ENCODE data around the gene COL2A1. TPM values are rescaled to one million over a fixed set of nuclear protein-coding genes. Genes with fewer than 3 reads are reported as not detected.

Gene COL2A1
- 0.07 and 0.14 TPM in 2 replicates for total RNA-seq

GRCh38 chr12:48004053-48004941 is at the start of gene COL2A1:
COL2A1 (minus strand) TSS chr12:48004476; CDS start chr12:48004321, 155 bp downstream.

DNA sequence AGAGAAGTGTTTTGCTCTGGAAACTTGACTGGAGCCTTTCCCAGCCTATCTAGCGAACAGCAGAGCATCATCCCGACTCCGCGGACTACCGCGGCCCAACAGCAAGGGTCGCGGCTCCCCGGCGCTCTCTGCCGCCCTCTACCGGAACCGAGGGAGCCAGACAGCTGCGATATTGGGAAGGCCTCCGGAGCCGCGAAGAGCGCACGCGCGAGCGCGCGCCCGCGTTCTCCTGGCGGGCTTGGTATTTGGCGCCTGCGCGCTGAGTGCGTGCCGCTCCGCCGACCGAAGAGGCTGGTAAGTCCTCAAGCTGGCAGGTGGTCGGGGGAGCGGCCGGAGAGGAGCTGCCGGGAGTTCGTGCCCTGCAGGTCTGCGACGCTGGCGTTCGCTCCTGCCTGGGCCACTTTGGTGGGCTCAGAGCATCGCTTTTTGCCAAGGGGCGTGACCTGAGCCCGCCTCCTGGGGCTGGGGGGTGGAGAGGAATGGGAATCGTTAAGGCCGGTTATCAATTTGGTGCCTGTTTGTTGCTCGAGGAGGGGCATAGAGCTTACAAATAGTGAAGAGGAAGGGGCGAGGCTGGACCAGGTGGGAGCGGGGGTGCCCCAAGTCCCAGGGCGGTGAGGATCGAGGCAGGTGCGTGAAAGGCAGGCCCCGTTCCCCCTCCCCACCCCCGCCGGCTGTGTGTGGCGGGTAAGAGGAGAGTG is 40.8 kb downstream of the COL2A1 start, which contains the start of gene TMEM106C:
TSS of gene TMEM106C (plus strand) at position 257 of the 701 bp plus-strand sequence. CDS start 641 bp downstream, outside the sequence.

Other genes starting within 250 kb of the COL2A1 start
- 4.0 and 4.2 TPM in 2 replicates for gene RAPGEF3, start 245.6 kb downstream of the COL2A1 start, total RNA-seq
- 14.6 and 22.9 TPM in 2 replicates for gene SLC48A1, start 231.2 kb downstream of the COL2A1 start, total RNA-seq
- gene HDAC7, start 184.6 kb downstream of the COL2A1 start, total RNA-seq, result 34.0 and 44.4 TPM in 2 replicates
- gene VDR, start 99.5 kb downstream of the COL2A1 start, total RNA-seq, result 16.8 and 18.1 TPM in 2 replicates
- 66.2 and 66.4 TPM in 2 replicates for gene TMEM106C, start 40.9 kb downstream of the COL2A1 start, total RNA-seq
- 9.2 and 14.0 TPM in 2 replicates for gene SENP1, start 101.6 kb upstream of the COL2A1 start, total RNA-seq
- 50.2 and 52.4 TPM in 2 replicates for gene PFKM, start 114.9 kb upstream of the COL2A1 start, total RNA-seq
- 14.1 and 22.6 TPM in 2 replicates for gene ASB8, start 153.0 kb upstream of the COL2A1 start, total RNA-seq
- gene CCDC184, start 179.2 kb upstream of the COL2A1 start, total RNA-seq, result 0.05 TPM in 1 of 2 replicates, not detected in the other
- gene OR10AD1, start 198.8 kb upstream of the COL2A1 start, total RNA-seq, result not detected in 2 replicates

All from airway epithelial cell (primary cell).